ENCODE measurements around the gene FAM229B.

DNA sequence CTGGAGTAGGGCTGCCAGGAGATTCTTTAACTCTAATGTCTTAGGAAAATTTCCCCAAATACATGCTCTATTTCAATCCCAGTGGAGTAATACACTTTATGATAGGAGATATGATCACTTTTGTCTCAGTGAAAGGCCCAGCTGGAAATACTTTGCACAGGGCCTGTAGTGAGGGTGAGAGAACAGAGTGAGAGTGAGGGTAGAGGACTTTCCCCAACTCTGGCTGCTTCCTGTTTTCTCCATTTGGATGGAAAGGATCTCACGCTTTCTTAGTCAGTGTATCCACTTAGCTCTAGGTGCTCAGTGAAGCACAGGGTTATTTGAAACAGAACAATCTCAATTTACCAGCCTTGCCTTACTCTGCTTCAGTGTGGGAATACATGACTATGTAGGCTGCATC lies 36.6 kb downstream of the FAM229B start:
- TF ChIP-seq, protein P1, sequence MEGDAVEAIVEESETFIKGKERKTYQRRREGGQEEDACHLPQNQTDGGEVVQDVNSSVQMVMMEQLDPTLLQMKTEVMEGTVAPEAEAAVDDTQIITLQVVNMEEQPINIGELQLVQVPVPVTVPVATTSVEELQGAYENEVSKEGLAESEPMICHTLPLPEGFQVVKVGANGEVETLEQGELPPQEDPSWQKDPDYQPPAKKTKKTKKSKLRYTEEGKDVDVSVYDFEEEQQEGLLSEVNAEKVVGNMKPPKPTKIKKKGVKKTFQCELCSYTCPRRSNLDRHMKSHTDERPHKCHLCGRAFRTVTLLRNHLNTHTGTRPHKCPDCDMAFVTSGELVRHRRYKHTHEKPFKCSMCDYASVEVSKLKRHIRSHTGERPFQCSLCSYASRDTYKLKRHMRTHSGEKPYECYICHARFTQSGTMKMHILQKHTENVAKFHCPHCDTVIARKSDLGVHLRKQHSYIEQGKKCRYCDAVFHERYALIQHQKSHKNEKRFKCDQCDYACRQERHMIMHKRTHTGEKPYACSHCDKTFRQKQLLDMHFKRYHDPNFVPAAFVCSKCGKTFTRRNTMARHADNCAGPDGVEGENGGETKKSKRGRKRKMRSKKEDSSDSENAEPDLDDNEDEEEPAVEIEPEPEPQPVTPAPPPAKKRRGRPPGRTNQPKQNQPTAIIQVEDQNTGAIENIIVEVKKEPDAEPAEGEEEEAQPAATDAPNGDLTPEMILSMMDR (IDR thresholded peaks at IDR 0.05) = no peak
- TF ChIP-seq ZFX (IDR thresholded peaks at IDR 0.05; ENCODE audit: borderline replicate concordance) = no peak
